GM12892 (cell line): ENCODE data around the gene RXYLT1.

Source experiments
- POLR2A ChIP-seq: IDR thresholded peaks from 2 replicates; pipeline ENCODE4 v1.6.1; 2011; ENCODE audit warnings: low read depth, low read length, control low read depth
- POLR2AphosphoS5 ChIP-seq: IDR thresholded peaks from 2 replicates; pipeline ENCODE4 v1.6.1; 2011; ENCODE audit warnings: low read depth, low read length, control low read depth
- TAF1 ChIP-seq: IDR thresholded peaks from 2 replicates; pipeline ENCODE4 v1.6.1; 2011; ENCODE audit warnings: low read depth, mild to moderate bottlenecking, control low read depth, low read length, borderline replicate concordance

- no peak for TF ChIP-seq POLR2A
- no peak for TF ChIP-seq TAF1
- no peak for TF ChIP-seq POLR2AphosphoS5
Measured at GRCh38 chr12:63841011-63841410, 61.3 kb downstream of the RXYLT1 start.
